GM19193 (cell line): ENCODE results near the gene CDCP1.

ENCODE experiments used
- POLR2A ChIP-seq: IDR thresholded peaks from 4 replicates; pipeline ENCODE4 v1.6.1; 2011; ENCODE audit not compliant: insufficient read depth, insufficient read length; ENCODE audit errors: extremely low read depth

Gene CDCP1

GRCh38 chr3:45180899-45181298, 34.7 kb upstream of the CDCP1 start:
- TF ChIP-seq POLR2A = no peak

DNA sequence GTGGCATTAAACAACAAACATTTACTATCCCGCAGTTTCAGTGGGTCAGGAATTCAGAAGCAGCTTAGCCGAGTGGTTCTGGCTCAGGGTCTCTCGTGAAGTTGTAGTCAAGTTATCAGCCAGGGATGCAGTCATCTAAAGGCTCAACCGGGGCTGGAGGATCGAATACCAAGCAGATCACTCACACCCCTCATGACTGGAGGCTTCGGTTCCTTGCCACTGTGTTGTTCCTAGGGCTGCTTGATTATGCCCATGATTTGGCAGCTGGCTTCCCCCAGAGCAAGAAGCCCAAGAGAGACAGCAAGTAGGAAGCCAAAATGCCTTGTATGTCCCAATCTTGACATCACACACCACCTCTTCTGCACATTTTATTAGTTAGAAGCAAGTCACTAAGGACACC, 33.9 kb upstream of the CDCP1 start:
- TF ChIP-seq POLR2A = no peak

DNA sequence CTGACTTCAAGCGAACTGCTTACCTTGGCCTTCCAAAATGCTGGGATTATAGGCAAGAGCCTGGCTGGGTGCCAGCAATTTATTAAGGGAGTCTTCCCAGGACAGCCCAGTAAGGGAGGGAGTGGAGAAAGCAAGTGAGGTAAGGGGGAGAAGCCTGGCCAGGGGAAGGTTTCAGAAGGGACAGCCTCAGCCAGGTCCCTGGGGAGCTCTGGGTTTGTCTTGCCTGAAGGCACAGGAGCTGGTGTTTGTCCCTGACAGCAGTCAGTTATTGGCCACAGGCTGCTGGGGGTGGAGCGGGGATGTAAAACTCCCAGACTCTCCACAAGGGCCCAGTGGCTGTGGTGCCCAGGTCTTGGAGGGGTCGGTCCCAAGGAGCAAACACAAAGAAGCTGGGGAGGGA, 33.0 kb upstream of the CDCP1 start:
- TF ChIP-seq POLR2A = no peak

DNA sequence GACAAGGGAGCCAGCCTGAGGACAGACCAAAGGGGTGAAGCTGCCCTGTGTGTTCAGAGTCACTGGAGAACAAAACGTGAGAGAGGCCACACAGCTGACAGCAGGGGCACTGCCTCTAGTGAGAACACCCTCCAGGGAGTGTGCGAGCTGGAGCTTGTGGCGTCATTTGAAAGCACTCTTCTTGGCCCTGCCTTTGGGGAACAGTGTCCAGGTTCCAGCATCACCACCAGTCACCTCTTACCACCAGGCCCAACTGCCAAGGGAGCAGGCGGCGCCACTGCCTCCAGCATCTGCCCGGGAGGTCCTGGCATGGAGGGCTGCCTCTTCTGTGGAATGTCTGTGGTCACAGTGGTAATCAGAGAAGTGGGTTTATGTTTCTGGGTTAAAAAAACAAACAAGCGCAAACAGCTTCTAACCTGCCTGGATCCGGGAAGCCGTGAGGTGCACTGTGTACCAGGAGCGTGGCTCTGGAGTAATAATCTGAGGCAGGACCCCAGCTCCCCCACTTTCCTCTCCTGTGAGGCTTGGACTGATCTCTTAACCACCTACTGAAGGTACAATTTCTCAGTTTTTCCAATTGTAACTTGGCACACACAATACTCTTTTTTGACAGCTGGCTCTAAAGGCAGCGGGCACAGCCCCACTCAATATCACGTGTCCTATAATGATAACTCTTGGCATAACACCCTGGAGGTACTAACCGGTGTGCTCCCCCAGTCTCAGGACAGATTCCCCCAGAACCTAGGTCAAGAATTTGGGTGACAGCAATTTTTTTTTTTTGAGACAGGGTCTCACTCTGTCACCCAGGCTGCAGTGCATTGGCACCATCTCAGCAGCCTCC, 32.2 kb upstream of the CDCP1 start:
- TF ChIP-seq POLR2A = no peak

GRCh38 chr3:45176912-45177311, 30.7 kb upstream of the CDCP1 start:
- no peak for TF ChIP-seq POLR2A

- no peak for TF ChIP-seq POLR2A
Observed at GRCh38 chr3:45174234-45174633, 28.1 kb upstream of the CDCP1 start.

DNA sequence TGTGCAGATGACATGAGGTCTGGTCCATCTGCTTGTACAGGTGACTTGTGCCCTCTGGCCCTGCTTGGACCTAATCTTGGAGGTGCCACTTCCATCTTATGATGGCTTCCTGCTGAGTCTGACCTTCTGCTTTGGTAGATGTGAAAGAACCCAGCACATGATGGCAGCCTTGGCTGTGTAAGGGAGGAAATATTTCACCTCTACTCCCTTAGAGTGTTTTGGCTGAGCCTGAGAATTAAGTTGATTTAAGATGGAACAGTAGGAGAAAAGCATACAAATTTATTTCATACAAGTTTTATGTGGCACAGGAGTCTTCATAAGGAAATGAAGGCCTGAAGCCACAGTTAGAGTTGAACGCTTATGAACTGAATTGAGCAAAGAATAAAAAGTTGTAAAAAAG, 27.6 kb upstream of the CDCP1 start:
- TF ChIP-seq POLR2A = no peak

DNA sequence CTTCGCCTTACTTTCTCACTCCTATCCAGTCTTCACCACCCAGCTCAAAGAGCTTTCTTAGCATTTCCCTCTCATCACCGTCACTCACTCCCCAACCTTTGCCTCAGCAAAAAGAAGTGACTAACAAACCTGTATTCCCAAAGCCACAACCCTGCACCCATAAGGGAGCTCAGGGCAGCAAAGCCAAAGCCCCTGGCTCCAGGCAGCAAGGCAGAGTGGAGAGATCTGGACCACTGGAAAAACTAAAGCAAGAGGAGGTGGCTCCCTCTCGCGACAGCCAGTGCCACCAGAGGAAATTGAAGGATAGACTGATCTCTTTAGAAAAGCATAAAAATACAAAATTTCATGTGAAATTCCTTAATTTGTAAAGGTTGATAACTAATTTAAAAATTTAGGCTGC, 25.1 kb upstream of the CDCP1 start:
- no peak for TF ChIP-seq POLR2A

DNA sequence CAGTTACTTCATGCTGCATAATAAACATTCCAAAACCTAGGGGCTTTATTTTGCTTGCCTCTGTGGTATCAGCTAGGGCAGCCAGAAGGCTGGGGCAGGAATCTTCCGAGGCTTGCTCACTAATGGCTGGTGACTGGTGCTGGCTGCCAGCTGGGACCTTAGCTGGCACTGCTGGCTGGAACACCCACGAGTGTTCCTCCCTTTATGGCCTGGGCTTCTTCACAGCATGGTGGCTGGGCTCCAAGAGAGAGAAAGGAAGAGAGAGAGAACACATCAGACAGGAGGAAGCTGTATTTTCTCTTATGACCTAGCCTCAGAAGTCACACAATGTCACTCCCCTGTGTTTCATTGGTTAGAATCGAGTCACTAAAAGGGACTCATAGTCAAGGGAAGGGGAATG, 23.9 kb upstream of the CDCP1 start:
- TF ChIP-seq POLR2A = no peak

- TF ChIP-seq POLR2A = no peak
Observed at GRCh38 chr3:45169125-45169904, 23.1 kb upstream of the CDCP1 start.

DNA sequence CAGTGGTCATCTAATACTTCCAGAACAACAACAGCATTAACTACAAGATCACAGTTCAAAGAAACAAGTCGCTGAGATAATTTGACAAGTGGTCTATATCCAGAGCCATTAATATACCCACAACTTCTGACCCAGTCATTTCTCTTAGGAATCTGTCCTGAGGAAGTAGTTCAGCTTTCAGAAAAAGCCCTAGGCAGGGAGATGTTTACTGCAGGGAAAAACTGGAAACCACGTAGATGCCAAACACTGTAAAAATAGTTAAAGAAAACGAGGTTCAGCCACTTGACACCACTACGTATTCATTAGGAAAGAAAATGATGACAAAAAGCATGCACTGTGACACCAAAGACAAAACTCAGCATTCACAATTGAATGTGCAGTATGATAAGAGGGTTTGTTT, 22.3 kb upstream of the CDCP1 start:
- no peak for TF ChIP-seq POLR2A

- peak; percentile 20 for TF ChIP-seq POLR2A
Observed at GRCh38 chr3:45167011-45167911, 21.1 kb upstream of the CDCP1 start.

- TF ChIP-seq POLR2A = no peak
Observed at GRCh38 chr3:45166321-45166879, 20.2 kb upstream of the CDCP1 start.

DNA sequence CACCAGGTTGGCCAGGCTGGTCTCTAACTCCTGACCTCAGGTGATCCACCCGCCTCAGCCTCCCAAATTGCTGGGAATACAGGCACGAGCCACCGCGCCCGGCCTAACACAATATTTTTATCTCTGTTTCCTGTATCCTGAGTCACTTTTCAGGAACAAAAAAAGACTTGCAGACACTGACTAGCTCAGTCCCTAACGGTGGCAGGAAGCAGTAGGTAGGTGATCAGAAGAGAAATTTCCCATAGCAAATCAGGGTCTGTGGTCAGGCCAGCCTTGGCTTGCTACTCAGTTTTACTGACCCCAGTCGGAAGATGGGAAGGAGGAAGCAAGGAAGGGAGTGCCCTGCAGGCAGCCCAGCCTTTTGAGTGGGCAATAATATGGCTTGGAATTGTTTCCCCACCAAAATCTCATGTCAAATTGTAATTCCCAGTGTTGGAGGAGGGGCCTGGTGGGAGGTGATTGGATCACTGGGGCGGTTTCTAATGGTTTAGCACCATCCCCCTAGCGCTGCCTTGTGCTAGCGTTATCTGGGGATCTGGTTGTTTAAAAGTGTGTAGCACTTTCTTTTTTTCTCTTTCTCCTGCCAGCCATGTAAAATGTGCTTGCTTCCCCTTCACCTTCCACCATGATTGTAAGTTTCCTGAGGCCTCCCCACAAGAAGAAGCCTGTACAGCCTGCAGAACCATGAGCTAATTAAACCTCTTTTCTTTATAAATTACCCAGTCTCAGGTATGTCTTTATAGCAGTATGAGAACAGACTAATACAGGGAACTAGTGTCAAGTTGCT, 19.5 kb upstream of the CDCP1 start:
- no peak for TF ChIP-seq POLR2A
